ENCODE results near the gene RANBP9.

DNA sequence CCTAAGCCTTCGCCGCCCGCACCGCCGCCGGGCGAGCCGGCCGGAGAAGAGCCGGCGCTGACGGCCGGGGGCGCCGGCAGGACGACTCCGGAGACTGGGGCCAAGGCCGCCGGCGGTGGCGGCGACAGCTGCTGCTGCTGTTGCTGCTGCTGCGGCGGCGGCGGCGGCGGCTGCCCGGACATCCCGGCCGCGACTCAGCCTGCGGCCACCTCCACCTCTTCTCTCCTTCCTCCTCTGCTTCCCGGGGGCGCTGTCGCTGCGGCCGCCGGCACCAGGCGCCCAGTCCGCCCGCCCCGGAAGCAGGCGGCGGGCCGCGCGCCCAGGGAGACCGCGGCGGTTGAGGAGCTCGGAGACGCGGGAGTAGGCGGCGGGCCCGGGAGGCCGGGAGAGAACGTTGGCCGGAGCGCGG, 307 bp downstream of the RANBP9 start:
- TF ChIP-seq, protein P1, sequence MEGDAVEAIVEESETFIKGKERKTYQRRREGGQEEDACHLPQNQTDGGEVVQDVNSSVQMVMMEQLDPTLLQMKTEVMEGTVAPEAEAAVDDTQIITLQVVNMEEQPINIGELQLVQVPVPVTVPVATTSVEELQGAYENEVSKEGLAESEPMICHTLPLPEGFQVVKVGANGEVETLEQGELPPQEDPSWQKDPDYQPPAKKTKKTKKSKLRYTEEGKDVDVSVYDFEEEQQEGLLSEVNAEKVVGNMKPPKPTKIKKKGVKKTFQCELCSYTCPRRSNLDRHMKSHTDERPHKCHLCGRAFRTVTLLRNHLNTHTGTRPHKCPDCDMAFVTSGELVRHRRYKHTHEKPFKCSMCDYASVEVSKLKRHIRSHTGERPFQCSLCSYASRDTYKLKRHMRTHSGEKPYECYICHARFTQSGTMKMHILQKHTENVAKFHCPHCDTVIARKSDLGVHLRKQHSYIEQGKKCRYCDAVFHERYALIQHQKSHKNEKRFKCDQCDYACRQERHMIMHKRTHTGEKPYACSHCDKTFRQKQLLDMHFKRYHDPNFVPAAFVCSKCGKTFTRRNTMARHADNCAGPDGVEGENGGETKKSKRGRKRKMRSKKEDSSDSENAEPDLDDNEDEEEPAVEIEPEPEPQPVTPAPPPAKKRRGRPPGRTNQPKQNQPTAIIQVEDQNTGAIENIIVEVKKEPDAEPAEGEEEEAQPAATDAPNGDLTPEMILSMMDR (conservative IDR thresholded peaks at IDR 0.05), result no peak
- no peak for TF ChIP-seq EZH2 (IDR thresholded peaks at IDR 0.05; ENCODE audit: low read depth)
